ENCODE measurements around the gene GREB1L. TPM values are rescaled to one million over a fixed set of nuclear protein-coding genes. Genes with fewer than 3 reads are reported as not detected.
"Not testable (repeated sequence)": the region's sequence is repeated elsewhere in the genome, so short reads cannot be mapped to it uniquely, and the experiment has no call there.

Gene GREB1L
- polyA plus RNA-seq, 1 donor from 2014 or later, result 0.05 TPM

GRCh38 chr18:21275645-21276044 lies 33.6 kb downstream of the GREB1L start:
- H3K27me3 Mint-ChIP-seq, result peaks cover 2% of the 10 kb centered on the region
- no peaks in the 10 kb centered on the region for H3K4me1 Mint-ChIP-seq
- no peak overlapping the region for H3K27ac Mint-ChIP-seq
- peaks cover 1 to 9% (median 4%) of the 10 kb centered on the region in 3 donors for H3K9me3 Mint-ChIP-seq
- H3K36me3 Mint-ChIP-seq, result peaks cover 2% of the 10 kb centered on the region
- no peak overlapping the region for H3K4me3 Mint-ChIP-seq

GRCh38 chr18:21277578-21277977 lies 35.5 kb downstream of the GREB1L start:
- H3K9me3 Mint-ChIP-seq, result peaks cover 1 to 9% (median 4%) of the 10 kb centered on the region in 3 donors
- H3K36me3 Mint-ChIP-seq, result peaks cover 2% of the 10 kb centered on the region
- peaks cover 4% of the 10 kb centered on the region for H3K27me3 Mint-ChIP-seq
- no peaks in the 10 kb centered on the region for H3K4me1 Mint-ChIP-seq
- H3K4me3 Mint-ChIP-seq, result no peak overlapping the region
- H3K27ac Mint-ChIP-seq, result no peak overlapping the region

GRCh38 chr18:21278218-21278617 lies 36.2 kb downstream of the GREB1L start:
- not testable (repeated sequence) for H3K9me3 Mint-ChIP-seq, H3K4me1 Mint-ChIP-seq, H3K4me3 Mint-ChIP-seq, H3K27me3 Mint-ChIP-seq, H3K27ac Mint-ChIP-seq, H3K36me3 Mint-ChIP-seq

GRCh38 chr18:21281603-21282002 lies 39.6 kb downstream of the GREB1L start:
- Mint-ChIP-seq H3K27me3 (peaks cover 6% of the 10 kb centered on the region), H3K36me3 (peaks cover 1% of the 10 kb centered on the region), H3K4me1 (no peaks in the 10 kb centered on the region), H3K27ac (no peak overlapping the region), H3K4me3 (no peak overlapping the region), H3K9me3 (peaks cover 0 to 8% (median 1%) of the 10 kb centered on the region in 3 donors)

GRCh38 chr18:21284540-21284939 lies 42.5 kb downstream of the GREB1L start:
- H3K9me3 Mint-ChIP-seq, result peaks cover 0 to 1% (median 0%) of the 10 kb centered on the region in 3 donors
- H3K36me3 Mint-ChIP-seq, result no peaks in the 10 kb centered on the region
- H3K27me3 Mint-ChIP-seq, result peaks cover 8% of the 10 kb centered on the region
- no peak overlapping the region for H3K27ac Mint-ChIP-seq
- H3K4me1 Mint-ChIP-seq, result no peaks in the 10 kb centered on the region
- H3K4me3 Mint-ChIP-seq, result no peak overlapping the region

GRCh38 chr18:21289827-21290226 lies 47.8 kb downstream of the GREB1L start:
- H3K9me3 Mint-ChIP-seq, result peaks cover 0 to 3% (median 0%) of the 10 kb centered on the region in 3 donors
- no peak overlapping the region for H3K27ac Mint-ChIP-seq
- H3K4me3 Mint-ChIP-seq, result no peak overlapping the region
- peaks cover 8% of the 10 kb centered on the region for H3K27me3 Mint-ChIP-seq
- no peaks in the 10 kb centered on the region for H3K4me1 Mint-ChIP-seq
- no peaks in the 10 kb centered on the region for H3K36me3 Mint-ChIP-seq

- no peaks in the 10 kb centered on the region for H3K36me3 Mint-ChIP-seq
- H3K4me1 Mint-ChIP-seq, result no peaks in the 10 kb centered on the region
- no peak overlapping the region for H3K27ac Mint-ChIP-seq
- H3K9me3 Mint-ChIP-seq, result peaks cover 0 to 3% (median 0%) of the 10 kb centered on the region in 3 donors
- no peak overlapping the region for H3K4me3 Mint-ChIP-seq
- peaks cover 8% of the 10 kb centered on the region for H3K27me3 Mint-ChIP-seq
Observed at GRCh38 chr18:21291106-21291505, 49.1 kb downstream of the GREB1L start.

- H3K27me3 Mint-ChIP-seq, result peaks cover 4% of the 10 kb centered on the region
- H3K27ac Mint-ChIP-seq, result no peak overlapping the region
- H3K36me3 Mint-ChIP-seq, result no peaks in the 10 kb centered on the region
- peaks cover 0 to 4% (median 0%) of the 10 kb centered on the region in 3 donors for H3K9me3 Mint-ChIP-seq
- H3K4me3 Mint-ChIP-seq, result no peak overlapping the region
- no peaks in the 10 kb centered on the region for H3K4me1 Mint-ChIP-seq
Observed at GRCh38 chr18:21293479-21293878, 51.4 kb downstream of the GREB1L start.

GRCh38 chr18:21295101-21295500 lies 53.1 kb downstream of the GREB1L start:
- peaks cover 0 to 3% (median 0%) of the 10 kb centered on the region in 3 donors for H3K9me3 Mint-ChIP-seq
- no peak overlapping the region for H3K4me3 Mint-ChIP-seq
- H3K4me1 Mint-ChIP-seq, result peaks cover 0 to 1% (median 0%) of the 10 kb centered on the region in 3 donors
- H3K27me3 Mint-ChIP-seq, result peaks cover 2% of the 10 kb centered on the region
- no peak overlapping the region for H3K27ac Mint-ChIP-seq
- no peaks in the 10 kb centered on the region for H3K36me3 Mint-ChIP-seq

- Mint-ChIP-seq H3K27me3 (peaks cover 2% of the 10 kb centered on the region), H3K4me3 (no peak overlapping the region), H3K9me3 (peaks cover 0 to 3% (median 0%) of the 10 kb centered on the region in 3 donors), H3K27ac (no peak overlapping the region), H3K4me1 (peaks cover 0 to 1% (median 0%) of the 10 kb centered on the region in 3 donors), H3K36me3 (no peaks in the 10 kb centered on the region)
Observed at GRCh38 chr18:21296045-21296444, 54.0 kb downstream of the GREB1L start.

- peaks cover 0 to 1% (median 0%) of the 10 kb centered on the region in 3 donors for H3K4me1 Mint-ChIP-seq
- H3K36me3 Mint-ChIP-seq, result no peaks in the 10 kb centered on the region
- H3K27me3 Mint-ChIP-seq, result no peaks in the 10 kb centered on the region
- no peak overlapping the region for H3K27ac Mint-ChIP-seq
- H3K4me3 Mint-ChIP-seq, result no peak overlapping the region
- H3K9me3 Mint-ChIP-seq, result peaks cover 0 to 1% (median 0%) of the 10 kb centered on the region in 3 donors
Observed at GRCh38 chr18:21298351-21298750, 56.3 kb downstream of the GREB1L start.

- Mint-ChIP-seq H3K27me3 (no peaks in the 10 kb centered on the region), H3K36me3 (no peaks in the 10 kb centered on the region), H3K9me3 (peaks cover 0 to 1% (median 0%) of the 10 kb centered on the region in 3 donors), H3K27ac (no peak overlapping the region), H3K4me3 (no peak overlapping the region), H3K4me1 (peaks cover 0 to 1% (median 0%) of the 10 kb centered on the region in 3 donors)
Observed at GRCh38 chr18:21300035-21300907, 58.2 kb downstream of the GREB1L start.

GRCh38 chr18:21300908-21301200 lies 58.8 kb downstream of the GREB1L start:
- no peak overlapping the region for H3K4me3 Mint-ChIP-seq
- no peaks in the 10 kb centered on the region for H3K27me3 Mint-ChIP-seq
- H3K36me3 Mint-ChIP-seq, result no peaks in the 10 kb centered on the region
- H3K27ac Mint-ChIP-seq, result no peak overlapping the region
- H3K9me3 Mint-ChIP-seq, result peaks cover 0 to 1% (median 0%) of the 10 kb centered on the region in 3 donors
- peaks cover 0 to 1% (median 0%) of the 10 kb centered on the region in 3 donors for H3K4me1 Mint-ChIP-seq

- Mint-ChIP-seq H3K27ac (no peak overlapping the region), H3K9me3 (no peaks in the 10 kb centered on the region), H3K27me3 (peaks cover 6% of the 10 kb centered on the region), H3K4me3 (no peak overlapping the region), H3K36me3 (no peaks in the 10 kb centered on the region), H3K4me1 (peaks cover 0 to 1% (median 0%) of the 10 kb centered on the region in 3 donors)
Observed at GRCh38 chr18:21303445-21303844, 61.4 kb downstream of the GREB1L start.

- Mint-ChIP-seq H3K27ac (no peak overlapping the region), H3K4me1 (peaks cover 0 to 1% (median 0%) of the 10 kb centered on the region in 3 donors), H3K9me3 (no peaks in the 10 kb centered on the region), H3K36me3 (no peaks in the 10 kb centered on the region), H3K27me3 (peaks cover 8% of the 10 kb centered on the region), H3K4me3 (no peak overlapping the region)
Observed at GRCh38 chr18:21303895-21304294, 61.9 kb downstream of the GREB1L start.

GRCh38 chr18:21305621-21306020 lies 63.6 kb downstream of the GREB1L start:
- no peaks in the 10 kb centered on the region for H3K36me3 Mint-ChIP-seq
- no peaks in the 10 kb centered on the region for H3K4me1 Mint-ChIP-seq
- no peak overlapping the region for H3K27ac Mint-ChIP-seq
- H3K9me3 Mint-ChIP-seq, result no peaks in the 10 kb centered on the region
- peaks cover 9% of the 10 kb centered on the region for H3K27me3 Mint-ChIP-seq
- no peak overlapping the region for H3K4me3 Mint-ChIP-seq
